ENCODE measurements around the gene MSI2.

DNA sequence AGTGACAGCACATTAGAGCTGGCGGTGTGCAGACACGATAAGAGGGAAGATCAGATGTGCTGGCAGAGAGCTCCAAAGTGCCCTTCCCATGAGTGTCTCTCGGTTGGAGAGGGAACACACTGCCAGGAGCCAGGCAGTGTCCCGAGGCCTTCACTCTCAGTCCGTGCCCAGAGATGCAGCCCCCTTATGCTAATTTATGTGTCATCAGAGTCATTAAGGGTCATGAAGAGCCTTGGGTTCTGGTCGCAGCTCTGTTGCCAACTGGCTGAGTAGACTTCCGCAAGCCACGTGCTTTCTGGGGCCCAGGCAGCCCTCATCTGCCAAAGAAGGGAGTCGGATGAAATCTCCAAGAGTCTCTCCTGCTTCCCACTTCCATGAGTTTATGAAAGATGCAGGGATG lies 232.5 kb downstream of the MSI2 start:
- TF ChIP-seq EZH2 (IDR thresholded peaks at IDR 0.05; ENCODE audit: low read depth, unreplicated experiment) = no peak
- TF ChIP-seq, protein P1, sequence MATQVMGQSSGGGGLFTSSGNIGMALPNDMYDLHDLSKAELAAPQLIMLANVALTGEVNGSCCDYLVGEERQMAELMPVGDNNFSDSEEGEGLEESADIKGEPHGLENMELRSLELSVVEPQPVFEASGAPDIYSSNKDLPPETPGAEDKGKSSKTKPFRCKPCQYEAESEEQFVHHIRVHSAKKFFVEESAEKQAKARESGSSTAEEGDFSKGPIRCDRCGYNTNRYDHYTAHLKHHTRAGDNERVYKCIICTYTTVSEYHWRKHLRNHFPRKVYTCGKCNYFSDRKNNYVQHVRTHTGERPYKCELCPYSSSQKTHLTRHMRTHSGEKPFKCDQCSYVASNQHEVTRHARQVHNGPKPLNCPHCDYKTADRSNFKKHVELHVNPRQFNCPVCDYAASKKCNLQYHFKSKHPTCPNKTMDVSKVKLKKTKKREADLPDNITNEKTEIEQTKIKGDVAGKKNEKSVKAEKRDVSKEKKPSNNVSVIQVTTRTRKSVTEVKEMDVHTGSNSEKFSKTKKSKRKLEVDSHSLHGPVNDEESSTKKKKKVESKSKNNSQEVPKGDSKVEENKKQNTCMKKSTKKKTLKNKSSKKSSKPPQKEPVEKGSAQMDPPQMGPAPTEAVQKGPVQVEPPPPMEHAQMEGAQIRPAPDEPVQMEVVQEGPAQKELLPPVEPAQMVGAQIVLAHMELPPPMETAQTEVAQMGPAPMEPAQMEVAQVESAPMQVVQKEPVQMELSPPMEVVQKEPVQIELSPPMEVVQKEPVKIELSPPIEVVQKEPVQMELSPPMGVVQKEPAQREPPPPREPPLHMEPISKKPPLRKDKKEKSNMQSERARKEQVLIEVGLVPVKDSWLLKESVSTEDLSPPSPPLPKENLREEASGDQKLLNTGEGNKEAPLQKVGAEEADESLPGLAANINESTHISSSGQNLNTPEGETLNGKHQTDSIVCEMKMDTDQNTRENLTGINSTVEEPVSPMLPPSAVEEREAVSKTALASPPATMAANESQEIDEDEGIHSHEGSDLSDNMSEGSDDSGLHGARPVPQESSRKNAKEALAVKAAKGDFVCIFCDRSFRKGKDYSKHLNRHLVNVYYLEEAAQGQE (IDR thresholded peaks at IDR 0.05; ENCODE audit: unreplicated experiment) = no peak
- TF ChIP-seq, protein P2, sequence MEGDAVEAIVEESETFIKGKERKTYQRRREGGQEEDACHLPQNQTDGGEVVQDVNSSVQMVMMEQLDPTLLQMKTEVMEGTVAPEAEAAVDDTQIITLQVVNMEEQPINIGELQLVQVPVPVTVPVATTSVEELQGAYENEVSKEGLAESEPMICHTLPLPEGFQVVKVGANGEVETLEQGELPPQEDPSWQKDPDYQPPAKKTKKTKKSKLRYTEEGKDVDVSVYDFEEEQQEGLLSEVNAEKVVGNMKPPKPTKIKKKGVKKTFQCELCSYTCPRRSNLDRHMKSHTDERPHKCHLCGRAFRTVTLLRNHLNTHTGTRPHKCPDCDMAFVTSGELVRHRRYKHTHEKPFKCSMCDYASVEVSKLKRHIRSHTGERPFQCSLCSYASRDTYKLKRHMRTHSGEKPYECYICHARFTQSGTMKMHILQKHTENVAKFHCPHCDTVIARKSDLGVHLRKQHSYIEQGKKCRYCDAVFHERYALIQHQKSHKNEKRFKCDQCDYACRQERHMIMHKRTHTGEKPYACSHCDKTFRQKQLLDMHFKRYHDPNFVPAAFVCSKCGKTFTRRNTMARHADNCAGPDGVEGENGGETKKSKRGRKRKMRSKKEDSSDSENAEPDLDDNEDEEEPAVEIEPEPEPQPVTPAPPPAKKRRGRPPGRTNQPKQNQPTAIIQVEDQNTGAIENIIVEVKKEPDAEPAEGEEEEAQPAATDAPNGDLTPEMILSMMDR (conservative IDR thresholded peaks at IDR 0.05; ENCODE audit: low read depth in 2 of 2) = no peak
- no peak for TF ChIP-seq POLR2AphosphoS5 (IDR thresholded peaks at IDR 0.05; ENCODE audit: low read depth)
- TF ChIP-seq, protein P3, sequence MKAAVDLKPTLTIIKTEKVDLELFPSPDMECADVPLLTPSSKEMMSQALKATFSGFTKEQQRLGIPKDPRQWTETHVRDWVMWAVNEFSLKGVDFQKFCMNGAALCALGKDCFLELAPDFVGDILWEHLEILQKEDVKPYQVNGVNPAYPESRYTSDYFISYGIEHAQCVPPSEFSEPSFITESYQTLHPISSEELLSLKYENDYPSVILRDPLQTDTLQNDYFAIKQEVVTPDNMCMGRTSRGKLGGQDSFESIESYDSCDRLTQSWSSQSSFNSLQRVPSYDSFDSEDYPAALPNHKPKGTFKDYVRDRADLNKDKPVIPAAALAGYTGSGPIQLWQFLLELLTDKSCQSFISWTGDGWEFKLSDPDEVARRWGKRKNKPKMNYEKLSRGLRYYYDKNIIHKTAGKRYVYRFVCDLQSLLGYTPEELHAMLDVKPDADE (IDR thresholded peaks at IDR 0.05) = no peak
- no peak for TF ChIP-seq CREB1 (CRISPR knock-in tag; IDR thresholded peaks at IDR 0.05; ENCODE audit: low read depth)
- TF ChIP-seq EZH2phosphoT487 (IDR thresholded peaks at IDR 0.05; ENCODE audit: unreplicated experiment) = no peak
- TF ChIP-seq ZNF331 (CRISPR knock-in tag; IDR thresholded peaks at IDR 0.05; ENCODE audit: low read depth) = no peak

All from GM23338 (cell line).